Thymus (tissue), 11 donors: ENCODE results near the gene TAPBPL. TPM values are rescaled to one million over a fixed set of nuclear protein-coding genes. Genes with fewer than 3 reads are reported as not detected.
A peak's percentile ranks its signal among the peaks of the same experiment; 100 is the strongest.

Experiments used
- DNase-seq, 9 donors: peaks; one replicate each; pipeline ENCODE4 v3.0.0-alpha.2; 2013; ENCODE audit warnings: low spot score in 9 of 9, low read depth in 6 of 9, missing footprints in 1 of 9
- H3K27ac ChIP-seq, 2 donors: one replicate each; pipeline ENCODE4 v1.5.1; 2013; ENCODE audit warnings: control low read depth in 1 of 2, low read depth in 1 of 2, low read length in 1 of 2, mild to moderate bottlenecking in 1 of 2, moderate library complexity in 1 of 2
- H3K27me3 ChIP-seq, 2 donors: one replicate each; pipeline ENCODE4 v1.5.1; 2013; ENCODE audit warnings: low read length in 1 of 2; ENCODE audit not compliant: control insufficient read depth in 2 of 2, insufficient read depth in 1 of 2
- H3K36me3 ChIP-seq, 2 donors: one replicate each; pipeline ENCODE4 v1.5.1; 2013; ENCODE audit warnings: low read length in 1 of 2, mild to moderate bottlenecking in 1 of 2, moderate library complexity in 1 of 2; ENCODE audit not compliant: control insufficient read depth in 2 of 2, insufficient read depth in 2 of 2
- H3K4me1 ChIP-seq, 2 donors: one replicate each; pipeline ENCODE4 v1.5.1; 2013; ENCODE audit warnings: low read length in 2 of 2; ENCODE audit not compliant: control insufficient read depth in 2 of 2, insufficient read depth in 2 of 2
- H3K4me3 ChIP-seq, 2 donors: one replicate each; pipeline ENCODE4 v1.5.1; 2013; ENCODE audit warnings: low read length in 2 of 2, control low read depth in 1 of 2, mild to moderate bottlenecking in 1 of 2
- H3K9me3 ChIP-seq, 2 donors: one replicate each; pipeline ENCODE4 v1.5.1; 2013; ENCODE audit warnings: low read length in 1 of 2, mild to moderate bottlenecking in 1 of 2; ENCODE audit not compliant: control insufficient read depth in 2 of 2, insufficient read depth in 1 of 2
- WGBS: extraction: QIAGEN DNeasy Blood & Tissue Kit; methylation state at CpG from one replicate; pipeline ENCODE4 v1.1.7; 2013; 5-methylcytosine and 5-hydroxymethylcytosine counted together
- polyA plus RNA-seq: library from polyadenylated mRNA; stranded (reverse); fragments of 200-250 nt; gene quantifications from one replicate; pipeline ENCODE4 v1.2.3, GENCODE V29; 2013
- total RNA-seq: library from RNA; stranded (reverse); fragments of 120-200 nt; gene quantifications from one replicate; pipeline ENCODE4 v1.2.4, GENCODE V29; 2013
- donor health status: healthy.

Gene TAPBPL
- total and polyA plus RNA-seq, 2 donors, result 28.6 to 60.6 TPM

GRCh38 chr12:6432991-6433390 lies 18.9 kb upstream of the TAPBPL start:
- peak in 1 of 9 donors; percentile 70 for DNase-seq
- Histone ChIP-seq H3K27ac (peak overlapping the region; percentile 15 to 67), H3K4me3 (no peak overlapping the region), H3K4me1 (peaks cover 15 to 42% of the 10 kb centered on the region in 2 donors), H3K27me3 (no peaks in the 10 kb centered on the region), H3K9me3 (no peaks in the 10 kb centered on the region), H3K36me3 (no peaks in the 10 kb centered on the region)
- 28% methylated on average over 5 of the region's 5 CpGs for WGBS

- peak in 1 of 9 donors; percentile 39 for DNase-seq
- Histone ChIP-seq H3K4me3 (no peak overlapping the region), H3K27me3 (no peaks in the 10 kb centered on the region), H3K36me3 (no peaks in the 10 kb centered on the region), H3K9me3 (no peaks in the 10 kb centered on the region), H3K27ac (peak overlapping the region; percentile 56 to 74), H3K4me1 (peaks cover 15 to 45% of the 10 kb centered on the region in 2 donors)
- WGBS, result 91% methylated on average over 17 of the region's 17 CpGs
Measured at GRCh38 chr12:6434205-6435140, 17.4 kb upstream of the TAPBPL start.

- WGBS, result 90% methylated on average over 13 of the region's 13 CpGs
- DNase-seq, result no peak
- Histone ChIP-seq H3K4me3 (no peak overlapping the region), H3K36me3 (no peaks in the 10 kb centered on the region), H3K9me3 (no peaks in the 10 kb centered on the region), H3K27ac (no peak overlapping the region), H3K27me3 (no peaks in the 10 kb centered on the region), H3K4me1 (peaks cover 10 to 39% of the 10 kb centered on the region in 2 donors)
Measured at GRCh38 chr12:6435961-6436715, 15.7 kb upstream of the TAPBPL start.

GRCh38 chr12:6437586-6437985 lies 14.3 kb upstream of the TAPBPL start:
- 98% methylated on average over 3 of the region's 3 CpGs for WGBS
- H3K27ac ChIP-seq, result no peak overlapping the region
- H3K4me1 ChIP-seq, result peaks cover 9 to 43% of the 10 kb centered on the region in 2 donors
- no peaks in the 10 kb centered on the region for H3K9me3 ChIP-seq
- no peak for DNase-seq
- no peak overlapping the region for H3K4me3 ChIP-seq
- no peaks in the 10 kb centered on the region for H3K27me3 ChIP-seq
- H3K36me3 ChIP-seq, result no peaks in the 10 kb centered on the region

- Histone ChIP-seq H3K4me1 (peaks cover 11 to 45% of the 10 kb centered on the region in 2 donors), H3K36me3 (no peaks in the 10 kb centered on the region), H3K27me3 (no peaks in the 10 kb centered on the region), H3K27ac (no peak overlapping the region), H3K4me3 (no peak overlapping the region), H3K9me3 (no peaks in the 10 kb centered on the region)
- WGBS, result 98% methylated on average over 12 of the region's 12 CpGs
- DNase-seq, result no peak
Measured at GRCh38 chr12:6438345-6438744, 13.5 kb upstream of the TAPBPL start.

GRCh38 chr12:6440391-6440790 lies 11.5 kb upstream of the TAPBPL start:
- H3K36me3 ChIP-seq, result peaks cover 0 to 2% of the 10 kb centered on the region in 2 donors
- no peaks in the 10 kb centered on the region for H3K27me3 ChIP-seq
- H3K4me1 ChIP-seq, result peaks cover 28 to 48% of the 10 kb centered on the region in 2 donors
- H3K27ac ChIP-seq, result no peak overlapping the region
- no peak overlapping the region for H3K4me3 ChIP-seq
- 17% methylated on average over 1 of the region's 1 CpG for WGBS
- no peaks in the 10 kb centered on the region for H3K9me3 ChIP-seq
- no peak for DNase-seq

GRCh38 chr12:6442836-6443235 lies 9.0 kb upstream of the TAPBPL start:
- Histone ChIP-seq H3K27ac (peak overlapping the region; percentile 85 to 88), H3K27me3 (no peaks in the 10 kb centered on the region), H3K4me3 (no peak overlapping the region), H3K4me1 (peaks cover 37 to 70% of the 10 kb centered on the region in 2 donors), H3K9me3 (no peaks in the 10 kb centered on the region), H3K36me3 (peaks cover 0 to 15% of the 10 kb centered on the region in 2 donors)
- WGBS, result 90% methylated on average over 9 of the region's 9 CpGs
- no peak for DNase-seq

GRCh38 chr12:6443361-6443983 lies 8.4 kb upstream of the TAPBPL start:
- 34% methylated on average over 9 of the region's 9 CpGs for WGBS
- peak in 1 of 9 donors; percentile 65 for DNase-seq
- Histone ChIP-seq H3K27ac (peak overlapping the region; percentile 85 to 88), H3K36me3 (peaks cover 0 to 19% of the 10 kb centered on the region in 2 donors), H3K4me3 (no peak overlapping the region), H3K4me1 (peaks cover 37 to 74% of the 10 kb centered on the region in 2 donors), H3K27me3 (no peaks in the 10 kb centered on the region), H3K9me3 (no peaks in the 10 kb centered on the region)
